HG03460 (cell line): Measurements from ENCODE around the gene GNE.
"Not testable (repeated sequence)": the region's sequence is repeated elsewhere in the genome, so short reads cannot be mapped to it uniquely, and the experiment has no call there.

ENCODE experiments used
- ATAC-seq: cut with Tn5 transposase; IDR thresholded peaks from one replicate; pipeline ENCODE4 v1.9.1; 2021; ENCODE audit not compliant: unreplicated experiment

GNE gene, protein sequence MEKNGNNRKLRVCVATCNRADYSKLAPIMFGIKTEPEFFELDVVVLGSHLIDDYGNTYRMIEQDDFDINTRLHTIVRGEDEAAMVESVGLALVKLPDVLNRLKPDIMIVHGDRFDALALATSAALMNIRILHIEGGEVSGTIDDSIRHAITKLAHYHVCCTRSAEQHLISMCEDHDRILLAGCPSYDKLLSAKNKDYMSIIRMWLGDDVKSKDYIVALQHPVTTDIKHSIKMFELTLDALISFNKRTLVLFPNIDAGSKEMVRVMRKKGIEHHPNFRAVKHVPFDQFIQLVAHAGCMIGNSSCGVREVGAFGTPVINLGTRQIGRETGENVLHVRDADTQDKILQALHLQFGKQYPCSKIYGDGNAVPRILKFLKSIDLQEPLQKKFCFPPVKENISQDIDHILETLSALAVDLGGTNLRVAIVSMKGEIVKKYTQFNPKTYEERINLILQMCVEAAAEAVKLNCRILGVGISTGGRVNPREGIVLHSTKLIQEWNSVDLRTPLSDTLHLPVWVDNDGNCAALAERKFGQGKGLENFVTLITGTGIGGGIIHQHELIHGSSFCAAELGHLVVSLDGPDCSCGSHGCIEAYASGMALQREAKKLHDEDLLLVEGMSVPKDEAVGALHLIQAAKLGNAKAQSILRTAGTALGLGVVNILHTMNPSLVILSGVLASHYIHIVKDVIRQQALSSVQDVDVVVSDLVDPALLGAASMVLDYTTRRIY

DNA sequence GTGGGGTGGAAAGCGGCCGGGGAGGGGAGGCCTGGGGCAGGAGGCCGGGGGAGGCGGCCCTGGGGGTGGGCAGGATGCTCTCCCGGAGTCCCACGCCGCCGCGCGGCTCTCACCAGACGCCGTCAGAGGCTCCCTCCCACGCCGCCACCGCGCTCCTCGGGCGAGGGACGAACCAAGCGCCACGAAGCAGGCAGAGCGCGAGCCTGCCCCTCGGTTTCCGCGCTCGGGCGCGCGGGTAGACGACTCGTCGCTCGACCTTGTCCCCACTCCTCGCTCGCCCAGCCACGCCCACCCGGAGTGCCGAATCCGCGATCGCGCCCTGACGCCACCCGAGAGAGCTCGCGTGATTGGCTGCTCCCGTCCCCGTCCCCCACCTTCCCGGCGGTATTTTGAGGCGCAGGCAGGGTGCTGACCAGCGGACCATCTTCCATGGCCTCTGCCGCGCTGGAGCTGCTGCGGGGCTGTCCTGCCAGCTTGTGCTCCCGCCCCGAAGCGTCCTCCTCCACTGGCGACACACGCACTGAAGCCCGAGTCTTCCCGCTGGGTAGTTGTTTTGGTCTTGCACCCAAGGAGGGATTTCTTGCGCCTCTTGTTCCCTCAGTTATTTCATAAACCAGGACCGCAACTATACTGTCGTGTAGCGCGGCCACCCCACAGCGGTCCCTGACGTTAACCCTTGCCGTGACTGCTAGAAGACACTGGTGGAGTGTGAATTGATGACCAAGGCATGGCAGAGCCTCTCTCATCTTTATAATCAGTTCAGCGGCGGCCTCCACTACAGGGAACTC lies at the start of gene GNE:
Gene GNE (minus strand): TSS at position 241 of the 788 bp plus-strand sequence. CDS start 9,093 bp downstream, outside the sequence.
- peak; percentile 89 for ATAC-seq

DNA sequence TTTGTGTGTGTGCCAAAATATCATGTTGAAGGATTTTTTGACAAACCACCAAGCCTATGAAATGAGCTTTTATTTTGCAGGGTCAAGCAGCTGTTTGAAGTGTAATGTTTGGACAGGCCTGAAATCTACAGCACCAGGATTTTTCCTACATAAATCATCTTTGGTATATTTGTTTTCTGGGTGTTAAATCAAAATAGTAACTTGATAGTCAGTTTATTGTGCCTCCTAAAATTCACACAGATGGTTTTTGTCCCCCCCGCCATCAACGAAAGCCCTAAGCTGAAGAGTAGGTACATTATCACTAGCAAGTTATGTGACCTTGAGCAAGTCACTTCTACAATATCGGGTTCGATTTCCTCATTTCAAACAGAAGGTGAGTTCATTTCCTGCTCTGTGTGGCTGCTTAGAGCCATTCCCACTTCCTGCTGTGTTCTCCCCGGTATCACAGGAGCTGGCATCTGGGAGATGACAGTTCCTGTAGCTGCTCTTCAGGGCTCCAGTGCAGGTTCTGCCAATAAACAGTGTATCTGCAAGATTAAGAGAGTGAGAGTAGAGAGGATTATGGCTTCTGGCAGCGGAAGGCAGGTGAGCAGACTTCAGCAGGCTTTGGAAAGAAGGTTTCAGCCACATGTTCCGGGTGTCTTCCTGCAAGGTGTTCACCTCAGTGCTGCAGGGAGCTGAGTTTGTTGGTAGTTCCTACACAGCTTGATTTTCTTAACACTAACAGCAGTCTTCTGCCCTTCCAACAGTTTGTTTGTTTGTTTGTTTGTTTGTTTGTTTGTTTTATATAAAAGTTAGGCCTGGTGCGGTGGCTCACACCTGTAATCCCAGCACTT lies 48.4 kb upstream of the GNE start:
- ATAC-seq, result no peak

DNA sequence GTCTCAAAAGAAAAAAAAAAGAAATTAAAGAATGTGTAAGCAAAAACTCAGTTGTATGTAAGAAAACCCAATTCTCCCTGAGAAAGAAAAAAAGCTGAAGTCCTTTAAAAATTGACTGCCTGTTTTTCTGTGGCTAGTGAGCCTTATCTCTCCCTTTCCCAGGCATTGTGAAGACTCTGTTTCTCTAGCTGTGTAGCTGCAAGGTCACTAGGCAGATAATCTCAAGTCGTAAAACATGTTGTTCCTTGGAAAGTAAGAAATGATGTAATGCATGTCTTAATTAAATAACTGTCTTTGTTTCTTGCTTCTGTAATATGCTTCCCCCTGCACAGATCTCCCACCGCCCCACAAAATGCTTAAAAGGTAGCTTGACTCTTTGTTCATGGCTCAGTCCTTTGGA lies 46.1 kb upstream of the GNE start:
- ATAC-seq, result not testable (repeated sequence)

DNA sequence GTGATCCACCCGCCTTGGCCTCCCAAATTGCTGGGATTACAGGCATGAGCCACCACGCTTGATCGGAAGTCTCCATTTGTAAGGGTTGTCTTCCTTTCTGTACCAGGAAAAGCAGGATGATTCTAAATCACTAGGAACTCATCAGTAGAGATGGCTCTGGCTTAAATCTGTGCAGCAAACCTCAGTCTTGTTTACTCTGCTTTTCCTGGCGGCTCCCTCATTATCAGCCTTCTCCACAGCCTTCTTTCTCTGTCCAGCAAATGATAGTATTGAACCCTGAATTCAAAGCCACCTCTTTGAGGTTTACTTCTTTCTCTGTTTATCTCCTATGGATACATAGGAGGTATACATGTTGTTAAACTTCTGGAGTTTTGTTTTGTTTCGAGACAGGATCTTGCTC lies 43.0 kb upstream of the GNE start:
- no peak for ATAC-seq

DNA sequence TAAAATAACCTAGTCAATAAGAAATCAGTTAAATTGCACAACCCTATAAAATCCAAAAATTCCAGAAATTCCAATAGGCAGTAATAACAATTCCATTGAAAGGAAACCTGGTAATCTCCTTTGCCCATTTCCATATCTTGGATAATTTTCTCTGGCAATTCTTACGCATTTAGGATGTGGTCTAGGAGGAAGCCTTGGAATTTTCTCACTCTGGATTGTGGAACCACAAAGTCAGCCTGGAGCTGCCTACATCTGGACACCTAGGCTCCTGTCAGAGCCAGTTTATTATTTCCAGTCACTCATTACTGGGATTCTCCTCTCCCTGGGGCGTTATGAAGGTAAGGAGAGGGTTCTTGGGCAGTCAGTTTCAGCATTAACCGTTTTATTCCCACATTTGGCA lies 40.3 kb upstream of the GNE start:
- no peak for ATAC-seq

DNA sequence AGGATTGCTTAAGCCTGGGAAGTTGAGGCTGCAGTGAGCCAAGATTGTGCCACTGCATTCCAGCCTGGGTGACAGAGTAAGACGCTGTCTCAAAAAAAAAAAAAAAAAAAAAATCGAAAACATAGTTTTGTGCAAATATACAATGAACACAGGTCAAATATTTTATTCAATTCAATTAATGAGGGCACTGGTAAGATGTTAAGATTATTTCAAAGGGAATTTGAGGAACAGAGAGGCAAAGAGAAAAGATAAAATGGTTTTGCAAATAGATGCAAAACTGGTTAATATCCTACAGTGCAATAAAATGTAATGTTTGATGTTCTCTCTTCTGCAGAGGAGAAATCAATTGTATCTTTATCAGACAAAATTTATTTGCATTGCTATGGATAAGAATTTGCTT lies 39.5 kb upstream of the GNE start:
- no peak for ATAC-seq

DNA sequence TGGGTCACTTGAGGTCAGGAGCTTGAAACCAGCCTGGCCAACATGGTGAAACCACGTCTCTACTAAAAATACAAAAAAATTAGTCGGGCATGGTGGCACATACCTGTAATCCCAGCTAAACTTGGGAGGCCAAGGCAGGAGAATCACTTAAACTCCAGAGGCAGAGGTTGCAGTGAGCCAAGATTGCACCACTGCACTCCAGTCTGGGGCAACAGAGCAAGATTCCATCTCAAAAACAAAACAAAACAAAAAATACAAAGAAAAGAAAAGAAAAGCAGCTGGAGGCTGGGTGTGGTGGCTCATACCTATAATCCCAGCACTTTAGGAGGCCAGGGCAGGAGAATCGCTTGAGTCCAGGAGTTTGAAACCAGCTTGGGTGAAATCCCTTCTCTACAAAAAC lies 36.7 kb upstream of the GNE start:
- not testable (repeated sequence) for ATAC-seq

DNA sequence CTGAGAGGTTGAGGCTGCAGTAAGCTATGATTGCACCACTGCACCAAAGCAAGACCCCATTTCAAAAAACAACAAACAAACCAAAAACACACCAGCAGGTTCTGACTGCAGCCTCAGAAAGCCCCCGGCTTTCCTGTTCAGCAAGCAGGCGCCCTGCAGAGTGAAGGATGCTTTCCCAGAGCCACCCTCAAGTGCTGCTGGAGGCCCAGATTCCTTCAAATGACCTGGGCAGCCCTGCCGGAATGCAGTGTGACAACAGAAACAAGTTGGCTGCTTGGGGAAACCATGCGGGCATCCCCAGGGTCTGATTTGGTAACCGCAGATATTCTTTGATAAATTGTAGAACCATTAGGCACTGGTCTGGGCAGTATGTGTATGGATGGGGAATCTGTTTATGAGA lies 35.7 kb upstream of the GNE start:
- no peak for ATAC-seq

DNA sequence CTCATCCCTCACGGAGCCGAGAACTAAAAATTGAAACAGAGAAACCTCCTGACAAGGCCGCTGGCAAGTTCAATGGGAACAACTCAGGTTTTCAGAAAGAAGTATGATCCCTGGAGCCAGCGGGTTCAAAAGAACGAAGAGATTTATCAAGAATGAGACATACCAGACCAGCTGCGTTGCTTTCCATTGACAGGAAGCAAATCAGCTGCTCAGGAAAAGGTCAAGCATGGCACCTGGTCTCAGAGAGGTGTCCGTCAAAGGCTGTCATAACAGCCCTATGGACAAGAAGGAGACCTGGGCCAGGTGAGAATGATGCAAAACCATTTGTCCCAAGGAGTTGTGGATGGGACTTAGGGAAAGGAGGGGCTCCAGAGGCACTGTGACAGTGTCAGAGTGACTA lies 34.9 kb upstream of the GNE start:
- ATAC-seq, result no peak

DNA sequence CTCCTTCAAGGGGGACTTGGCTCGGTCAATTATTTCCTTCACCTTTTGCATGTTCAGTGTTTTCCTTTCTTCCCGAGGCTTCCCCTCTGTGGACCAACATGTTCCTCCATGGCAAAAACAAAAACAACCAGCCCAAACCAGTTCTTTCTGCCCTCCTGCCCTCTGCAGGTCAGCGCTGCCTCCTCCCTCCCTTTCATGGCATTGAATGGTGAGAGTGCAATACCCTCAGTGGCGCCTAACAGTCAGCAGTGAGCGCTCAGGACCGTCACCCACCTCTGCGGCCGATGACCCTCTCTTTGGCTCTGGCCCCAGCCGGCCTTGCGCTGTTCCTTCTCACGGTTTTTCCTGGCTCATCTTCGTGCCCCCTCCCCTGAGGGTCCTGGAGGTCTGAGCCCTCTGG lies 34.4 kb upstream of the GNE start:
- ATAC-seq, result no peak

DNA sequence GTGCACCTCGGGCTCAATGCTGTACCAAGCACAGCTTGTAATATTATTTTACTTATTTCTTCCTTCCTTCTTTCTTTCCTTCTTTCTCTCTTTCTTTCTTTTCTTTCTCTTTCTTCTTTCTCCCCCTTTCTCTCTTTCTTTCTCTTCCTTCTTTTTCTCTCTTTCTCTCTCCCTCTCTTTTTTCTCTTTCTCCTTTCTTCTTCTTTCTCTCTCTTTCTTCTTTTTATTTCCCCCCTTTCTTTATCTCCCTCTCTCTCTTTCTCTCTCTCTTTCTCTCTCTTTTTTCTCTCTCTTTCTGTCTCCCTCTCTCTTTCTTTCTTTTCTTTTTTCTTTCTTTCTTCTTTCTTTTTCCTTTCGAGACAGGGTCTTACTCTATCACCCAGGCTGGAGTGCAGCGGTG lies 32.7 kb upstream of the GNE start:
- ATAC-seq, result no peak

DNA sequence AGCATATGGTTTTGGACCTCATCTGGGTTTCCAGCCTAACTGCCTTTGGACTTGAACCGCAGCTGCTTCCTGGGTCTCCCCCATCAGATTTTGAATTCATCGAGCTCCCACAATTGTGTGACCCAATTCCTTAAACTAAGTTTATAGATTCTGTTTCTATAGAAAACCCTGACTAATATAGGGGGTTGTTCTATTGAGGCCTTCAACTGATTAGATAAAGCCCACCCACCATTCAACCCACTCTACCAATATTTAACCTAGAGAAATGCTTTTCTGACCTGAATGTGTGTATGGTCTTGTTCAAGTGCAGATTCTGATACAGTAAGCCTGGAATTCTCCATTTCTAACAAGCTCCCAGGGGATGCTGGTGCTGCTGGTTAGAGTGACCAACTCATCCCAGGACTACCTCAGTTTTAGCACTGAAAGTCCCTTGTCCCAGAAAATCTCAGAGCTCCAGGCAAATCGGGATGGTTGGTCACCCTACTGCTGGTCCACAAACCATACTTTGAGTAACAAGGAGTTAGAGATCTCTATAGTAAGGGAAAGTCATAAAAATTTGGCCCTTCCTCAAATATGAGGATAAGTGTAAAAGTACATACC lies 31.7 kb upstream of the GNE start:
- no peak for ATAC-seq

DNA sequence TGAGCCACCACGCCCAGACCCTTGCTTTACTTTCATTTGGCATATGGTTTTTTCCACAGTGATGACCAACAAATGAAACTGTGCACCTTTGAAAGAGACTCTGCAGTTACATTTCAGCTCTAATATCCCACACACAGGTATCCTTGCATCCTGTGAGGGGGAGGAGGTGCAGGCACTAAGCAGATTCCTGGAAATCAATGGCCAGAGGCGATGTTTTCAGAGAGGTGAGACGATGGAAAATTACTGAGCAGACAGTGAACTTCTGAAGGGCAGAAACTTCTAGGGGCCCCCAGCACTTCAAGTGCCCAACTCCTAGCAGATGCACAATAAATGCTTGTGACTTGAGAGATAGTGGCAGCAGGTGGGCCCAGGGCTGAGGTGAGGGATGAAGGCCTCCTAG lies 29.8 kb upstream of the GNE start:
- no peak for ATAC-seq

DNA sequence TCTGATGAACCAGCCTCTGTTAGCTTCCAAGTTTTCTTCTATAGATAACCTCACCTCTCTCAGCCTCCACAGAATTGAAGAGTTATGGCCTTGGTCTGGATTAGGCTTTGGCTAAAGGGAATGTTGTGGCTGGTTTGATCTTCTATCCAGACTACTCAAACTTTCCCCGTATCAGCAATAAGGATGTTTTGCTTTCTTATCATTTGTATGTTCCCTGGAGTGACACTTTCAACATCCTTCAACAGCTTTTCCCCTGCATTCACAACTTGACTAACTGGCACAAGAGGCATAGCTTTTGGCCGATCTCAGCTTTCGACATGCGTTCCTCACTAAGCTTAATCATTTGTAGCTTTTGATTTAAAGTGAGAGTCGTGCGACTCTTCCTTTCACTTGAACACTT lies 28.1 kb upstream of the GNE start:
- ATAC-seq, result no peak

DNA sequence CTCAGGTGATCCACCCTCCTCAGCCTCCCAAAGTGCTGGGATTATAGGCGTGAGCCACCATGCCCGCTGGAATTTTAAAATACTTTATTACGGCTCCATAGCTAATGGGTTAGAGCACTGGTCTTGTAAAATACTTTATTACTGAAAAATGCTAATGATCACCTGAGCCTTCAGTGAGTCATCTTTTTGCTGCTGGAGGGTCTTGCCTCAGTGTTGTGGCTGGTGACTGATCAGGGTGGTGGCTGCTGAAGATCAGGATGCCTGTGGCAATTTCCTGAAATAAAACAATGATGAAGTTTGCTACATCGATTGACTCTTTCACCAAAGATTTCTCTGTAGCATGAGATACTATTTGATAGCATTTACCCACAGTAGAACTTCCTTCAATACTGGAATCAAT lies 26.0 kb upstream of the GNE start:
- ATAC-seq, result no peak

DNA sequence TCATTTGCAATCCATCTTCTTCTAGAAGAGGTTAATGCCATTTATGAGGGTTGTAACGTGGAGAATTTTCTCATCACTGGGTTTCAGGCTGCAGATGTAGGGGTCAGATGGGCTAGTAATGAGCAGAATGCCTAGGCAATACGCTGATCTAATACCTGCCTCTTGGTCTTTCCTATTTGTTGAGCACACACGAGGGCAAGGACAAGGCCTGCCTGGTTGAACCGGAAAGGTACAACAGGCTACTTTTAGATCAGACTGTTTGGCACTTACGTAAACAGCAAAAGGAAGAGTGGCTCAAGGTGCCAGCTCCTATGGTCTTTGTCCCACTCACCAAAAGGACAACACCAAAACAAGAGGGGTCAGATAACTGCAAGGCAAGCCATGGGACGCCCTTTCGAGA lies 24.0 kb upstream of the GNE start:
- no peak for ATAC-seq

DNA sequence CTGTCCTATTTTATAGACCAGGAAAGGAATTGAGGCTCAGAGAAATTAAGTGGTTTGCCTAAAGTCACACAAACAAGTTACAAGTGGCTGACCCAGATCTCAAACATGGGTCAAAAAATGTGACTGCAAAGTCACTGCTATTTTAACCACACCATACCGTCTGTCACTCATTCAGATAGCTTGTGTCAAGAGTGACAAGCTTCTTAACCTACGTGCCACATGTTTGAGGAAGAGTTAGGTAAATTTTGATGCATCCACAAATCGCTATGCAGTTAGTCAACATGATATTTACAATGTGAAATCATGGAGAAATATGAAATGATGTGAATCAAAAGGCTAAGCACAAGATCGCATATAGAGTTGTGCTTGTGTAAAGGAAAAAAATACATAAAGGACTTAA lies 22.7 kb upstream of the GNE start:
- ATAC-seq, result no peak

DNA sequence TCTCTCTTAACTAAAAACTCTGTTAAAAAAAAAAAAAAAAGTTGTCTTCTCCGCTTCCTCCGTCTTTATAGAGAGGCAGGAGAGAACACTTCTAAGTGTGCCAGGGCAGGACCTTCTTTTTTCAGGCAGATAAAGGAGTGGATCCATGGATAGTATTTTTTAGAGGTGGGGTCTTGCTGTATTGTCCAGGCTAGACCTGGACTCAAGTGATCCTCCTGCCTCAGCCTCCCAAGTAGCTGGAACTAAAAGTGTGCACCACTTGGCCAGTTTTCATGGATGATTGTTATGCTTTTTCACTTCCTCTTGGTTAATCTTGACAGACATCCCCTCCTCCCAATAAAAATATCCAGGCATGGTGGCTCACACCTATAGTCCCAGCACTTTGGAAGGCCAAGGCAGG lies 20.0 kb upstream of the GNE start:
- ATAC-seq, result no peak

DNA sequence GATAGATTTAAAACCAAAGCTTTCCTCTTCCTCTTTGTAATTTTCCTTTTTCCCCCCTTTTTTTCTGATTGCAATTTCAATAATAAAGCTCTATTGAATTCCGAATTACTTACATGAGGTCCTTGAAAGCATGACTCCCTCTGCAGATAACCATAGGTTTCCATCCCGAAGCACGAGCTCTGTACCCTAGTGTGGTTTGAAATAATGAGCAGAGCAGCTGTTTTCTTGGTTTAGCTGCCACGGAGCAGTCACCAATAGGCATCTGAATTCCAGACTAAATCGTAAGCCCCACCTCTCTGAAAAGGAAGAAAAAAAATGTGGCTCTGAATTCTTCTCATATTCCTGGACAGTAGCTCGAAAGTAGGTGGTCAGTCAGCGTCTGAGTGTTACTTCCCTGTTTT lies 18.5 kb upstream of the GNE start:
- no peak for ATAC-seq

DNA sequence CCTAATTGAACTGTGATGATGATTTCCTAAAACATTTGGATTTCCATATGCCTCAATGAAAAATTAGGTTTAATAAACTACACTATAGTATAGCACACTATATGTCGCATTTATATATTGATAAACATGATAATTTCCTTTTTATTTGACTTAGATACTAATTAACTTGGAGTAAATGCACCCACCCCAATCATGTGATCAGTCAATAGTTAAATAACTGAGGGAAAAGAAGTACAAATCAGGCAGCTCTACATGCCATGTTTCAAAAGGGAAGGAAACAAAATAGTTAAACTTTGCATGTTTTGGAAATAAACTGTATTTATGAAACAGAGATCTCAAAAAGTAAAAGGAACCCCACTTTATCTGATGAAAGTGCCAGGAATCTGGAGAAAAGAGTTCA lies 18.0 kb upstream of the GNE start:
- no peak for ATAC-seq

DNA sequence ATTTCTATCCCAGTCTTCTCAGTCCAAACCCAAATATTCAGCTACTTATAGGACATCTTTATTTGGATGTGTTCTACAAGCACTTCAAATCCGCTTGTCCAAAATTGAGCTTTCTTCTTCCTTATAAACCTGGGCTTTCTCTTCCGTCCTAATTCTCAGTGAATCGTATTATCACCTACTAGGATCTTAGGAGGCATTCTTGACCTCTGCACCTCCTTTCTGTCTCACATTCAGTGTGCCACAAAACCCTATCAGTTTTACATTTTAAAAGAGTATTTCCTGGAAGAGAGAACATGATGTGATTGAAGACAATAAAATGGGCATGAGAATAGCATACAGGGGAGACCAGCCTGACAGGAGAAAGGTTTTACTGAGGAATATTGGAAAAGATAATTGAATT lies 16.8 kb upstream of the GNE start:
- ATAC-seq, result no peak
